Measurements from ENCODE around the gene PTPN23. TPM values are rescaled to one million over a fixed set of nuclear protein-coding genes. Genes with fewer than 3 reads are reported as not detected.
"Not testable (repeated sequence)": the region's sequence is repeated elsewhere in the genome, so short reads cannot be mapped to it uniquely, and the experiment has no call there.

The PTPN23 gene
- total and polyA plus RNA-seq, 12 donors = 9.2 to 23.4 (median 19.6) TPM

GRCh38 chr3:47365213-47366153, 15.3 kb upstream of the PTPN23 start:
- Histone ChIP-seq H3K36me3 (no peaks in the 10 kb centered on the region), H3K4me1 (peaks cover 0 to 24% (median 8%) of the 10 kb centered on the region in 9 donors), H3K9me3 (peaks cover 0 to 3% (median 0%) of the 10 kb centered on the region in 11 donors), H3K27me3 (peaks cover 0 to 3% (median 0%) of the 10 kb centered on the region in 7 donors), H3K27ac (peak overlapping the region in 1 of 10 donors; percentile 14), H3K4me3 (no peak overlapping the region)
- WGBS, 2 donors = 62% methylated on average over 11 of the region's 11 CpGs
- intact Hi-C loops (cut with DNase I) = no loop called here
- peak in 3 of 8 donors; percentile 41 to 52 (median 44) for ATAC-seq
- no peak for TF ChIP-seq CTCF (IDR thresholded peaks at IDR 0.05)
- peak in 1 of 2 donors; percentile 15 for DNase-seq

GRCh38 chr3:47366833-47367232, 14.0 kb upstream of the PTPN23 start:
- WGBS, 2 donors = 92 to 97% methylated on average over 2 of the region's 2 CpGs
- Histone ChIP-seq H3K36me3 (no peaks in the 10 kb centered on the region), H3K27me3 (peaks cover 0 to 7% (median 0%) of the 10 kb centered on the region in 7 donors), H3K4me1 (peaks cover 0 to 32% (median 8%) of the 10 kb centered on the region in 9 donors), H3K27ac (no peak overlapping the region), H3K9me3 (no peaks in the 10 kb centered on the region), H3K4me3 (no peak overlapping the region)
- ATAC-seq (no peak), DNase-seq (no peak)
- intact Hi-C loops (cut with DNase I) = no loop called here
- no peak for TF ChIP-seq CTCF (IDR thresholded peaks at IDR 0.05)

GRCh38 chr3:47367631-47368030, 13.2 kb upstream of the PTPN23 start:
- Histone ChIP-seq H3K27ac (no peak overlapping the region), H3K4me1 (peaks cover 0 to 24% (median 7%) of the 10 kb centered on the region in 9 donors), H3K27me3 (peaks cover 0 to 7% (median 0%) of the 10 kb centered on the region in 7 donors), H3K4me3 (no peak overlapping the region), H3K36me3 (no peaks in the 10 kb centered on the region), H3K9me3 (no peaks in the 10 kb centered on the region)
- TF ChIP-seq CTCF (IDR thresholded peaks at IDR 0.05) = no peak
- DNase-seq = no peak
- intact Hi-C loops (cut with DNase I) = no loop called here
- WGBS, 2 donors = 90 to 91% methylated on average over 7 of the region's 7 CpGs
- ATAC-seq = no peak

- ATAC-seq = peak in 1 of 8 donors; percentile 24
- intact Hi-C loops (cut with DNase I); DNase-seq; H3K27me3 ChIP-seq; H3K4me3 ChIP-seq; H3K27ac ChIP-seq; H3K36me3 ChIP-seq; H3K9me3 ChIP-seq: not testable (repeated sequence)
- WGBS, 2 donors = 84 to 90% methylated on average over 8 of the region's 8 CpGs
- H3K4me1 ChIP-seq = peaks cover 0 to 19% (median 5%) of the 10 kb centered on the region in 9 donors
These were observed 10.8 kb upstream of the PTPN23 start for GRCh38 chr3:47370020-47370419.
